IMR-90 (cell line): Measurements from ENCODE around the gene AQP5. TPM values are rescaled to one million over a fixed set of nuclear protein-coding genes. Genes with fewer than 3 reads are reported as not detected.

Source experiments
- ATAC-seq: fragments of 200-7000 bp; cut with Tn5 transposase; 2 replicates; pipeline ENCODE4 v1.9.1; 2020; ENCODE audit warnings: low read depth, mild to moderate bottlenecking, moderate library complexity
- BruUV-seq: library from RNA; stranded (reverse); fragments of 400-500 nt; replicated peaks from 2 replicates; lab custom pipeline; 2021; lab: Mats Ljungman, UMichigan
- CTCF ChIA-PET: fragments of 300-600 bp; formaldehyde crosslinking; extraction: SDS; loops from one replicate; lab custom pipeline; 2021; ENCODE audit warnings: antibody characterized with exemption; lab: Yijun Ruan, JAX
- POLR2A ChIA-PET: fragments of 300-600 bp; sonication (Branson Sonifier 250); formaldehyde crosslinking; loops from one replicate; lab custom pipeline; 2022; ENCODE audit warnings: antibody characterized with exemption; ENCODE audit not compliant: unreplicated experiment; lab: Charles Lee
- DNase-seq: peaks from one replicate; pipeline ENCODE4 v3.0.0; 2013
- H2AFZ ChIP-seq: replicated peaks from 2 replicates; pipeline ENCODE3; 2013; ENCODE audit warnings: low read length, mild to moderate bottlenecking; ENCODE audit not compliant: poor library complexity
- H2AK5ac ChIP-seq: 2 replicates; pipeline ENCODE4 v1.6.1; 2013; ENCODE audit warnings: low read depth, low read length, inconsistent platforms
- H2AK9ac ChIP-seq: replicated peaks from 2 replicates; pipeline ENCODE3; 2013; ENCODE audit warnings: mild to moderate bottlenecking, low read depth, low read length, moderate library complexity; ENCODE audit not compliant: poor library complexity
- H2BK120ac ChIP-seq: 2 replicates; pipeline ENCODE4 v1.6.1; 2013; ENCODE audit warnings: low read depth, low read length, inconsistent platforms
- H2BK15ac ChIP-seq: 3 replicates; pipeline ENCODE4 v1.6.1; 2013; ENCODE audit warnings: low read depth, low read length, inconsistent platforms
- H2BK20ac ChIP-seq: 2 replicates; pipeline ENCODE4 v1.6.1; 2013; ENCODE audit warnings: low read depth, mild to moderate bottlenecking, inconsistent platforms, low read length, moderate library complexity
- H2BK5ac ChIP-seq: 2 replicates; pipeline ENCODE4 v1.6.1; 2013; ENCODE audit warnings: mild to moderate bottlenecking, low read depth, low read length, inconsistent platforms; ENCODE audit not compliant: poor library complexity, severe bottlenecking
- H3K14ac ChIP-seq: replicated peaks from 2 replicates; pipeline ENCODE4 v1.6.1; 2013; ENCODE audit warnings: low read depth, low read length, inconsistent platforms
- H3K18ac ChIP-seq: 2 replicates; pipeline ENCODE4 v1.6.1; 2013; ENCODE audit warnings: low read depth, low read length, control low read depth
- H3K23ac ChIP-seq: 2 replicates; pipeline ENCODE4 v1.6.1; 2013; ENCODE audit warnings: low read depth, low read length, inconsistent platforms
- H3K27ac ChIP-seq: 2 replicates; pipeline ENCODE4 v1.5.1; 2013; ENCODE audit warnings: mild to moderate bottlenecking, control low read depth, low read length; ENCODE audit not compliant: insufficient read depth
- H3K27me3 ChIP-seq: 2 replicates; pipeline ENCODE4 v1.6.1; 2013; ENCODE audit warnings: low read length; ENCODE audit not compliant: control insufficient read depth, insufficient read depth
- H3K36me3 ChIP-seq: 2 replicates; pipeline ENCODE4 v1.6.1; 2013; ENCODE audit warnings: low read length, mixed read lengths; ENCODE audit not compliant: control insufficient read depth, insufficient read depth
- H3K4ac ChIP-seq: 2 replicates; pipeline ENCODE4 v1.6.1; 2013; ENCODE audit warnings: low read depth, low read length, inconsistent platforms
- H3K4me1 ChIP-seq: 2 replicates; pipeline ENCODE4 v1.6.1; 2013; ENCODE audit warnings: low read length, mixed read lengths; ENCODE audit not compliant: control insufficient read depth, insufficient read depth
- H3K4me2 ChIP-seq: 2 replicates; pipeline ENCODE4 v1.6.1; 2013; ENCODE audit warnings: low read depth, mild to moderate bottlenecking, control low read depth, low read length, moderate library complexity
- H3K4me3 ChIP-seq: 2 replicates; pipeline ENCODE4 v1.5.1; 2013; ENCODE audit warnings: low read depth, mild to moderate bottlenecking, control low read depth, low read length, moderate library complexity; ENCODE audit not compliant: insufficient read depth
- H3K56ac ChIP-seq: 2 replicates; pipeline ENCODE4 v1.6.1; 2013; ENCODE audit warnings: low read length, inconsistent platforms; ENCODE audit not compliant: insufficient read depth; ENCODE audit errors: extremely low read depth
- H3K79me1 ChIP-seq, 2 experiments: 2 replicates each; pipeline ENCODE4 v1.6.1; 2013; ENCODE audit warnings: low read length in 2 of 2, inconsistent platforms in 1 of 2, low read depth in 1 of 2
- H3K9ac ChIP-seq: 2 replicates; pipeline ENCODE4 v1.6.1; 2013; ENCODE audit warnings: low read depth, low read length, control low read depth
- H3K9me1 ChIP-seq: 2 replicates; pipeline ENCODE4 v1.6.1; 2013; ENCODE audit warnings: low read length, inconsistent platforms; ENCODE audit not compliant: insufficient read depth
- H3K9me3 ChIP-seq: 2 replicates; pipeline ENCODE4 v1.6.1; 2013; ENCODE audit warnings: low read length; ENCODE audit not compliant: control insufficient read depth, insufficient read depth
- H4K20me1 ChIP-seq: 2 replicates; pipeline ENCODE4 v1.6.1; 2013; ENCODE audit warnings: low read length, inconsistent platforms; ENCODE audit not compliant: insufficient read depth
- H4K5ac ChIP-seq: 2 replicates; pipeline ENCODE4 v1.6.1; 2013; ENCODE audit warnings: mild to moderate bottlenecking, low read depth, low read length, control low read depth
- H4K8ac ChIP-seq, 2 experiments: 2 replicates each; pipeline ENCODE4 v1.6.1; 2013; ENCODE audit warnings: low read depth in 2 of 2, low read length in 2 of 2, control low read depth in 1 of 2, inconsistent platforms in 1 of 2
- H4K91ac ChIP-seq: 2 replicates; pipeline ENCODE4 v1.6.1; 2013; ENCODE audit warnings: low read depth, low read length, inconsistent platforms; ENCODE audit not compliant: insufficient read depth
- FOS ChIP-seq: fragments of 150-350 bp; IDR thresholded peaks from 2 replicates; pipeline ENCODE4 v1.6.1; 2016; ENCODE audit warnings: low read depth, low read length
- MAZ ChIP-seq: IDR thresholded peaks from 2 replicates; pipeline ENCODE4 v1.6.1; 2012; ENCODE audit warnings: low read depth, mild to moderate bottlenecking, low read length, improper control_type of control experiment, moderate library complexity, borderline replicate concordance
- MXI1 ChIP-seq: IDR thresholded peaks from 2 replicates; pipeline ENCODE4 v1.6.1; 2012; ENCODE audit warnings: low read depth, mild to moderate bottlenecking, low read length, moderate library complexity, borderline replicate concordance
- POLR2A ChIP-seq: IDR thresholded peaks from 2 replicates; pipeline ENCODE4 v1.6.1; 2012; ENCODE audit warnings: mild to moderate bottlenecking, low read depth, low read length
- WGBS, 2 experiments: methylation state at CpG; one replicate each; pipeline versions ENCODE4 v1.1.5 to v1.1.7; 2013; ENCODE audit warnings: missing lambda C conversion rate in 2 of 2; ENCODE audit not compliant: insufficient read length in 1 of 2; ENCODE audit errors: extremely low coverage in 2 of 2; 5-methylcytosine and 5-hydroxymethylcytosine counted together
- dilution Hi-C: fragments of 300-500 bp; cut with HindIII; formaldehyde crosslinking; loops from one replicate; pipeline ENCODE4 v1.14.3; 2018; ENCODE audit warnings: low sequenced_read_pairs; ENCODE audit not compliant: unreplicated experiment
- in situ Hi-C: fragments of 300-500 bp; cut with MboI; formaldehyde crosslinking; loops from 3 replicates; pipeline ENCODE4 v1.14.3; 2019; ENCODE audit warnings: low sequenced_read_pairs, inconsistent platforms, mixed read lengths
- intact Hi-C: fragments of 100-400 bp; cut with micrococcal nuclease; formaldehyde crosslinking; loops from 2 replicates; pipeline ENCODE4 v1.10.0; 2022
- polyA plus RNA-seq, 3 experiments: library from polyadenylated mRNA; depleted of rRNA; stranded (reverse); fragments of >200 nt; gene quantifications; 2 replicates each; pipeline ENCODE4 v1.2.3, GENCODE V29; 2012; ENCODE audit warnings: low replicate concordance in 1 of 3
- total RNA-seq: library from RNA; depleted of rRNA; stranded (reverse); fragments of >200 nt; gene quantifications from 2 replicates; pipeline ENCODE4 v1.2.3, GENCODE V29; 2012
- TF ChIP-seq, protein P1 (sequence below): fragments of 150-350 bp; IDR thresholded peaks from 2 replicates; pipeline ENCODE4 v1.6.1; 2016; ENCODE audit warnings: low read depth, mild to moderate bottlenecking, low read length, moderate library complexity, borderline replicate concordance

The AQP5 gene
- total and polyA plus RNA-seq, 2 of the 4 experiments (the other 2 are of a cell fraction) = not detected

GRCh38 chr12:49924628-49925246 is 36.9 kb upstream of the AQP5 start:
- no peak overlapping the region for H3K27ac ChIP-seq
- no peaks in the 10 kb centered on the region for H3K9me3 ChIP-seq
- no peak overlapping the region for H3K4me2 ChIP-seq
- H2AK5ac ChIP-seq = no peak overlapping the region
- no peak overlapping the region for H3K9ac ChIP-seq
- POLR2A ChIA-PET = no interaction called here
- no peak for ATAC-seq
- intact Hi-C loops (no loop called here), dilution Hi-C loops (no loop called here), in situ Hi-C loops (no loop called here)
- H3K18ac ChIP-seq = no peak overlapping the region
- H3K23ac ChIP-seq = no peak overlapping the region
- no peak overlapping the region for H2BK15ac ChIP-seq
- peaks cover 7% of the 10 kb centered on the region; the same call in 1 of the 2 replicates for H3K9me1 ChIP-seq
- no peak overlapping the region for H3K14ac ChIP-seq
- no peak overlapping the region for H3K4me3 ChIP-seq
- no peak overlapping the region for H2AK9ac ChIP-seq
- no peaks in the 10 kb centered on the region for H3K36me3 ChIP-seq
- no peak overlapping the region for H2BK120ac ChIP-seq
- H2AFZ ChIP-seq = no peak overlapping the region
- TF ChIP-seq FOS = no peak
- TF ChIP-seq POLR2A = no peak
- no peak for TF ChIP-seq MXI1
- TF ChIP-seq, protein P1, sequence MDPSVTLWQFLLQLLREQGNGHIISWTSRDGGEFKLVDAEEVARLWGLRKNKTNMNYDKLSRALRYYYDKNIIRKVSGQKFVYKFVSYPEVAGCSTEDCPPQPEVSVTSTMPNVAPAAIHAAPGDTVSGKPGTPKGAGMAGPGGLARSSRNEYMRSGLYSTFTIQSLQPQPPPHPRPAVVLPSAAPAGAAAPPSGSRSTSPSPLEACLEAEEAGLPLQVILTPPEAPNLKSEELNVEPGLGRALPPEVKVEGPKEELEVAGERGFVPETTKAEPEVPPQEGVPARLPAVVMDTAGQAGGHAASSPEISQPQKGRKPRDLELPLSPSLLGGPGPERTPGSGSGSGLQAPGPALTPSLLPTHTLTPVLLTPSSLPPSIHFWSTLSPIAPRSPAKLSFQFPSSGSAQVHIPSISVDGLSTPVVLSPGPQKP = no peak
- TF ChIP-seq MAZ = no peak
- no TSS peak for BruUV-seq
- H4K8ac ChIP-seq = no peak overlapping the region
- H3K79me1 ChIP-seq = no peaks in the 10 kb centered on the region; a peak in 1 of 4 replicates
- H4K20me1 ChIP-seq = no peaks in the 10 kb centered on the region
- WGBS, 2 experiments = 83% methylated on average over 2 of the region's 7 CpGs; no CpG with 5 or more reads in 1 of the 2 experiments
- H3K4me1 ChIP-seq = no peaks in the 10 kb centered on the region
- no peak overlapping the region for H2BK20ac ChIP-seq
- no peak overlapping the region for H4K91ac ChIP-seq
- H3K27me3 ChIP-seq = no peaks in the 10 kb centered on the region; the same call in 1 of the 2 replicates
- H2BK5ac ChIP-seq = no peak overlapping the region
- CTCF ChIA-PET = no interaction called here
- H4K5ac ChIP-seq = no peak overlapping the region
- H3K56ac ChIP-seq = no peak overlapping the region
- no peak for DNase-seq
- H3K4ac ChIP-seq = no peak overlapping the region
